HCEC 1CT (cell line): ENCODE results near the gene ALPP.
"Not testable (repeated sequence)": the region's sequence is repeated elsewhere in the genome, so short reads cannot be mapped to it uniquely, and the experiment has no call there.

Source experiments
- DNase-seq: peaks from one replicate; pipeline ENCODE4 v3.0.0-alpha.2; 2017

Gene ALPP

DNA sequence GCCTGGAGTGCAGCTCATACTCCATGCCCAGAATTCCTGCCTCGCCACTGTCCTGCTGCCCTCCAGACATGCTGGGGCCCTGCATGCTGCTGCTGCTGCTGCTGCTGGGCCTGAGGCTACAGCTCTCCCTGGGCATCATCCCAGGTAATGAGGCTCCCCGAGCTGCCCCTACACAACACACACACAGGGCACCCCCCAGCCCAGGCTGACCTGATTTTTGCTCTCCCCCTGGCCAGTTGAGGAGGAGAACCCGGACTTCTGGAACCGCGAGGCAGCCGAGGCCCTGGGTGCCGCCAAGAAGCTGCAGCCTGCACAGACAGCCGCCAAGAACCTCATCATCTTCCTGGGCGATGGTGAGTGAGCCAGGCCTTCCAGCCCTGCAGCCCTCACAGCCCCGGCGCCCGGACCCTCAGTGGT, at the start of gene ALPP:
Gene ALPP (plus strand): TSS at position 17 of the 417 bp plus-strand sequence. CDS start 52 bp downstream, at position 69.
- not testable (repeated sequence) for DNase-seq

DNA sequence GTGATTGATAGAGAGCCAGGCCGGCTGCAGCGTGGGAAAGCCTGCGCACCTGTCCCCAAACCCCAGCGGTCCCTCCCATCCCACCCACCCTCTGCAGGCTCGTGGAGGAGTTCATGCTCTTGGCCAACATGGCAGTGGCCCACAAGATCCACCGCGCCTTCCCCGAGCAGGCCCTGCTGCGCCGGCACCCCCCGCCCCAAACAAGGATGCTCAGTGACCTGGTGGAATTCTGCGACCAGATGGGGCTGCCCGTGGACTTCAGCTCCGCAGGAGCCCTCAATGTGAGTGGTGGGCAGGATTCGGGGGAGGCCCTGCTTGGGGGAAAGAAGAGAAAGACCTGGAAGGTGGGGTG, 48.9 kb upstream of the ALPP start:
- DNase-seq: no peak

DNA sequence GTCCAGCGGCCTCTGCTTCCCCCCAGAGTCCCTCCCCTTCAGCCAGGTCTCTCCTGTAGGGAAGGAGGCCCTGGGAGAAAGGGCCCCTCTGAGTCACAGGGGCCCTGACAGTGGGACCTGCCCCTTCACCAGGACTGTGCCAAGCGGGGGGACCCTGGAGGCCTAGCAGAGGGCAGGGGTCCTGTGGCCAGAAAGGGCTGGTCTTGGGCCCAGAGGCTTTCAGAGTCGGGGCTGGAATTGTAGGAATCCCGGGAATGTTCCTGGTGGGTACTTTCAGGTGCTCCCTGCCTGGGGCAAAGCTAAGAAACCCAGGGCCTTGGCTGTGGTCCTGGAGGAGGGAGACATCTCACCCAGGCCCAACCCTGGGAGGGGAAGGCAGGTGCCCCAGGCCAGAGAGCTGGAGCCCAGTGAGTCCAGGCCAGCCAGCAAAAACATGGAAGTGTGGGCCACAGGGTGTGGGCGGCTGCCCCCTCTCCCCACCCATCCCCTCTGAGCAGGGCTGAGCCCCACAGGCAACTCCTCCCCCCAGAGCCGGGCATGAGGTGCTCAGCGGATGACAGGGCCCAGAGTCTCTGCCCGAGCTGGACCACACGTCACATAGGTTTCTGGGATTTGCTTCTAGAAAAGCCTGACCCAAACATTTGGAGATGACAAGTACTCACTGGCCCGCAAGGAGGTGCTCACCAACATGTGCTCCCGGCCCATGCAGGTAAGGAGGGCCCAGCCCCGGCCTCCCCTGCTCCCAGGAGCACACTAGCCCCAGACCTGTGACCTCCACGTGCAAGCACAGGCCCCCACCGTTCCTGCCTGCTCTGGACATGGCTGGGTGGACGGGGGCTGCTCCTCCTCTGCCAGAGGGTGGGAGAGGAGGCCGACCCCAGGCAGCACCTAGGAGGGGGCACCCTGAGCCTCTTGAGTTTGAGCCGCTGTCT, 48.2 kb upstream of the ALPP start:
- no peak for DNase-seq

DNA sequence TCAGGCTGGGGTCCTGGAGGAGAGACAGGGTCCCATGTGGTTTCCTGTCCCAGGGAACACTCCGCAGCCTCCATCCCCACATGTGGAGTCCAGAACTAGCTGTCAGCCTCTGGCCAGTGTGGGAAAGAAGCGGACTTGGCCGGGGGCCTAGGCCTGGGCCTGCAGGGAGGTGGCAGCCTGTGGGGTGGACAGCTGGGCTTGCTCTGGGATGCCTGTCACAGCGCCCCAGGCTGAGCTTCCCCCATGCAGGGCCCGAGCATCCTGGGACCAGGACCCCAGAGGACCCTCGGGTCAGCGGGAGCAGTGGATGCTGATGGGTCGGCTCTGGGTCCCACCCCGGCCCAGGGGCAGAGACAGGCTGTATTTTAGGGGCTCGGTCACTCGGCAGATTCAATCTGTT, 47.5 kb upstream of the ALPP start:
- not testable (repeated sequence) for DNase-seq

DNA sequence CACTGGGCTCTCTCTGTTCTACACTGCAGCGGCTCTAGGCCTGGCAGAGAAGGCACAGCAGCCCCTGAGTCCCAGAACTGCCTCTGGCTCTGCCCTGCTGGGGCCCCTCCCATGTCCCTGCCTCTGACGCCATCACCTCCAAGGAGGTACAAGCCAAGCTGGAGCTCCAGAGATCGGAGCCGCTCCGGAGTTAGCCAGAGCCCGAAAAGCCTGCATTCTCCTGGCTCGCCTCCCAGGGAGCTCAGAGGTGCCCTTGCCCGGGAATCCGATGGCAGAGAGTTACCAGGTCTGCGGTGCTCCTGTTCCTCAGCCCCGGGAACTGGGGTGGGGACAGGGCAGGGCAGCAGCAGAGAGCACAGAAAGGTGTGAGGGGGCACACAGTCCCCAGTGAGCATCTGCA, 46.9 kb upstream of the ALPP start:
- not testable (repeated sequence) for DNase-seq

DNA sequence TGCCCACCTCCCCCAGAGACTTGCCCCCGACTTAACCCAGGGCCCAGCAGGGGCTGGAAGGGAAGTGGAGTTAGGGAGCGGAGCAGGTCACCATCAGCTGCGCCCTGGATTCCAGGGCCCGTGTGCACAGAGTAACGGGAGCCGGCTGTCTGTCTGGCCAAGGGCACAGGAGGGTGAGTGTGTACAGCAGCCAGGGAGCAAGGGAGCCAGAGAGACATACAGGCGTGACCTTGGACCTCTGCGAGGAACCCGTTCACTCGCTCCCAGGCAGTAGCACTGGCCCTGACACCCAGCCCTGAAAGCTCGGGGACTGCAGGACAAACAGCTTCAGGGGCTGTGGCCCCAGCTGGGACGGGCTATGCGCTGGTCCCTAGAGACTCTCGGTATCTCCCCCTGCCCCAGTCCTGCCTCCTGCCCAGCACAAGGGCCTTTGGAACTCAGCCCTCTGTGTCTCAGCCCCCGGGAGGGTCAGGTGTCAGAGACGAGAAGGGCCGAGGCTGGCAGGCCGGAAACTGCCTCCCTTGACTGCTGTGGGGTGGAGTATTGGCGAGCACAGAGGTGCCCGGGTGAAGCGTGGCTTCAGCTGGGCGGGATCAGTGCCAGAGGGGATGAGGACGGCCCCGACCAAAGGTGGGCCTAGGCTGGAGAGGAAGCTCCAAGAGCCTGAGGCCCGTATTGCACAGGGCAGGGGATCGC, 46.2 kb upstream of the ALPP start:
- DNase-seq: not testable (repeated sequence)

DNA sequence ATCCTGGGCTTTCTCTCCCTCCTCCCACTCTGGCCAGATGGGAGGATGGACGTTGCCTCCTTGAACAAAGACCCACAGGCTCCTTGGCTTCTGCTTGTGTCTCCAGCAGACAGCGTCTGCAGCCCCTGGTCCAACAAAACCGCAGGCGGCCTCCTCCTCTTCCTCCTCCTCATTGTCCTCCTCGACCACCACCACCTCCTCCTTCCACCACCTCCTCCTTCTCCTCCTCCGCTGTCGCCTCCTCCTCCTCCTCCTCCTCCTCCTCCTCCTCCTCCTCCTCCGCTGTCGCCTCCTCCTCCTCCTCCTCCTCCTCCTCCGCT, 45.7 kb upstream of the ALPP start:
- no peak for DNase-seq

DNA sequence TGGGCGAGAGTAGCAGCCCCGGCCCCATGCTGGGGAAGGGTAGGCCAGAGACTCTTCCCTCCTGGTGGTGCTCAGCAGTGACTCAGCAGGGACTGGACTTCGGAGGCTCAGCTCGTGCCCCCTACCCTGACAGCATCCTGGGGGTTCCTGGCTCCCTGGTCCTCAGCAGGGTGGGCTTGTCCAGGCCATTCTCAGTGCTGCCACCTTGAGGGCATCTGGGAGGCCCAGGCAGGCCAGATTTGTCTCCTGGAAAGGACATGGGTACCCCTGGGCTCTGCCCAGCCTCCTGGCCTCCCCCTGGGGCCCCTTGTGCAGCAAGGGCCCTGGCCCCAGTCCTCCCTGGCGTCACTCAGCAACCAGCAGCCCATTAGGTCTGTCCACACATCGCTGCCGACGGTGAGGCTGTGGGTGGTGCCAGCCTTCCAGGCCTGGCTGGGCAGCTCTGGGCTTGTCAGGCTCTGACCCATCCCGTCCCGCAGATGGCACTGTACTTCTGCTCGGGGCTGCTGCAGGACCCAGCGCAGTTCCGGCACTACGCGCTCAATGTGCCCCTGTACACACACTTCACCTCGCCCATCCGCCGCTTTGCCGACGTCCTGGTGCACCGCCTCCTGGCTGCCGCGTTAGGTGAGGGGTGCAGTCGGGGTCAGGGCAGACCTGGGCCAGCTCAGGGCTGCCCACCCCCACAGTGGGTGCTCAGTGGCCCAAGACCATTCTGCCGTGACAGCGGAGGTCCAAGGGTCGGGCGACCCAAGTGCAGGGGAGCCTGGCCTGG, 45.0 kb upstream of the ALPP start:
- no peak for DNase-seq

DNA sequence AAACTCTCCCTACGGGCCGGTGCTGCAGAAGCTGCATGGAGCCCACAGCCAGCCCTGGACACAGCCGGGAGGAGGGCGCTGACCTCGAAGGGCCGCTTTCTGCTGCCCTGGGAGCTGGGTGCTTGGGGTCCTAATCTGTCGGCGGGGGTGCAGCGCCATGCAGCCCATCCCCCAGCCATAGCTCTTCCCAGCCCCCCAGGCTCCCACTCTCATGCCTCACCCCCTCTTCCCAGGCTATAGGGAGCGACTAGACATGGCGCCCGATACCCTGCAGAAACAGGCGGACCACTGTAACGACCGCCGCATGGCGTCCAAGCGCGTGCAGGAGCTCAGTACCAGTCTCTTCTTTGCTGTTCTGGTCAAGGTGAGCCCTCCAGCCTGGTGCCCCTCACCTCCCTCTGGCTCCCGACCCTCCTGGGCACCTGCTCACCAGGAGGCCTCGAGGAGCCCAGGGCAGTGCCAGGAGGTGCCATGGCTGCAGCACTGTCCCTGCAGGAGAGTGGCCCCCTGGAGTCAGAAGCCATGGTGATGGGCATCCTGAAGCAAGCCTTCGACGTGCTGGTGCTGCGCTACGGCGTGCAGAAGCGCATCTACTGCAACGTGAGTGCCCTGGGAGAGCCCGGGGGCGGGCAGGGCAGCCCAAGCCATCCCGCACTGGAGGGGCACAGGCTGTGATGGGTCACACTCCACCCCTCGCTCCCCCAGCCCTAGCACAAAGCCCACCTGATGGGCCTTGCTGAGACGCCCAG, 44.2 kb upstream of the ALPP start:
- not testable (repeated sequence) for DNase-seq

DNA sequence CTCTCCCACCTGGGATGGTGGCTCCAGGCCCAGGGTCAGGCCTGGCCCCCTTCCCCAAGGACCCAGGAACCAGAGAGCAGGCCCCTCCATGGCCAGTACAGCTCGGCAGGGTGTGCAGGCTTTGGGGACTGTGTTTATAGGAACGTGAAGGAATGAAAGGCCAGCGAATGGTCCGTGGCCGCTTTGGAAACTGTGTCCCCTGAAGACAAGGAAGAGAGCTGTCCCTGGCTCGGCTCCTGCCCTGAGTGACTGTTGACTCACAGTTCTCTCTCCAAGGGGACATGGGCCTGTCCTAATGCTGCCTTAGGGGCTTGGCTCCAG, 43.7 kb upstream of the ALPP start:
- not testable (repeated sequence) for DNase-seq

DNA sequence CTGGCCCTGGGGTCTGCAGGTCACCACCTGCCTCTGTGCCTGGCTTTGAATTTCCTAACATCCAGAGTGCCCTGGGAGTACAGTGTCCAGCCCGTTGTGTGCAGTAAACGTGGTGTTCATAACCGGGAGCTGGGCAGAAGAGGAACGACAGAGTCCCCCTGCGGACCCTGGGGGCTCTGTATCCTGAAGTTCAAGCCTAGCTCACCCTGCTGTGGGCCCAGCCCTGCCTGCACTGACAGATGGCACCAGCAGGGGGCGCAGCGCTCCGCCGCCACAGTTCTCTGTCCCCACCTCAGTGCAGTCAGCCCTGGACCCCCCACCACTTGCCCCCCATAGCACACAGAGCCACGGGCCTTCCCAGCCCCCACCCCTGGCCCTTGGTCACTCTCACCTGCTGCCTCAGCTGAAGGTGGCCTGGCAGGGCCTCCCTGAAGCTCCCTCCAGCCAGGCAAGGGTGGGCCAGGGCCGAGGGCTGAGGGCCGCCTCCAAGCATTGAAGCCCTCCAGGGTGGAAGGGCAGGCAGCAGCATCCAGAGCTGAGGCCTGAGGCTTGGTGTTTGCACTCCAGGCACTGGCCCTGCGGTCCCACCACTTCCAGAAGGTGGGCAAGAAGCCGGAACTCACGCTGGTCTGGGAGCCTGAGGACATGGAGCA, 43.2 kb upstream of the ALPP start:
- DNase-seq: not testable (repeated sequence)

DNA sequence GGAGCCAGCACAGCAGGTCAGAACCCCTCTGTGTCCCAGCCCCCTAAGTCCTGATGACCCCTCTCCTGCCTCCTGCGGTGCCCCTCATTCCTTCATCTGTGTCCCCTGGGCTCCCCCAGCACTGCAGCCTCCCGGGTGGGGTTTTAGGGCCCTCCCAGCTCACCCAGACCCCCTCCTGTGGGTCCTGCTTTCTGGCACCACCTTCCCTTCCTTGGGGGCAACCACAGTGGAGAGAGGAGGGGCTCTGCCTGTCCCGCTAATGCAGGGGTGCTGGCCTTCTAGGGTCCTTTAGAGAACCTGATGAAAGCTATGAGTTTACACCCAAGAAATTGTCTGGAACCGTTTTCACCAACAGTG, 42.7 kb upstream of the ALPP start:
- DNase-seq: no peak

DNA sequence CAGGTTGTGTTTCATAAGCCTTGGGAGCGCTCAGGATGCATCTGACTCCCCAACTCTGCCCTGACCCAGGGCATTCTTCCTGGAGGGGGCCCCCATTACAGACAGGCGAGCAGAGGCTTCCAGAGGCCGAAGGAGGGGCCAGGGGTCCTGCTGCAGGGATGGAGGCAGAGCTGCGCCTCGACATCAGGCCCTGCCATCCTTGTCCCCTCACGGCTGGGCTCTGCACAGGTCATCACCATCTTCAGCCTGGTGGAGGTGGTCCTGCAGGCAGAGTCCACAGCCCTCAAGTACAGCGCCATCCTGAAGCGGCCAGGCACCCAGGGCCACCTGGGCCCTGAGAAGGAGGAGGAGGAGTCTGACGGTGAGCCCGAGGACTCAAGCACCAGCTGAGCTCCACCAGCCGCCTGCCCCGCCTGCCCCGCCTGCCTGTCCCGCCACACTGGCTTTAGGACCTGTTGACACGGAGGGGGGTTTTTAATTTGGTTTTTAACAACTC, 42.3 kb upstream of the ALPP start:
- no peak for DNase-seq

DNA sequence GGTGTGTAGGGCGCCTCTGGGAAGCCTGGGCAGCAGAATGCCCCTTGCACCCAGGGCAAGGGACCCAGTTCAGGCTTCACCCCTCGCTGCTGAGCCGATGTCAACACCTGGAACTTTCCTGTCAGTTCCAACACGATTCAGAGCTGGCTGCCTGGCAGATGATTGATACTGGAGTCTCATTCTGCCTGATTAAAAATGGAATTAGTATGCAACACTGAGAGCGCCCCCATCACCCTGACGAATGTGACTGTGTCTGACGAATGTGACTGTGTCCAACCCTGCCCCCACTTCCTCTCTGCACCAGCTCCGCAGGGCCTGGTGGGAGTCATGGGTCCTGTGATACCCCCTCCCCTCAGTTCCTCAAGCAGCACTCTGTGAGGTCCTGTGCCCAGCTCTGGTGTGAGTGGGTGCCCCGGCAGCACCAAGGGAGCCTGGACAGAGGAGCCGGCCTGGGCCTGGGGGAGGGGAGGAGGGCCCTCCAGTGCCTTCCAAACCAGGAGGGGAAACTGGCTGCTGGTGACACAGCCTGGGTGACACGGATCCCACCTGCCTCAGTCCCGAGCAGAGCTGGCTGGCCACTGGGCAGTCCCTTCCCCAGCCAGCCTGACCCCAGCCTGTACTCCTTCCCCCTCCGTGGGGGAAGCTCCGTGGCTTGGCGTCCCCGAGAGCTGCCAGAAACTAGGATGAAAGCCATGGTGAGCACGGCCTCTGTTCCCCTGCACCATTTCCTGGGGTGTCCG, 41.4 kb upstream of the ALPP start:
- DNase-seq: no peak

DNA sequence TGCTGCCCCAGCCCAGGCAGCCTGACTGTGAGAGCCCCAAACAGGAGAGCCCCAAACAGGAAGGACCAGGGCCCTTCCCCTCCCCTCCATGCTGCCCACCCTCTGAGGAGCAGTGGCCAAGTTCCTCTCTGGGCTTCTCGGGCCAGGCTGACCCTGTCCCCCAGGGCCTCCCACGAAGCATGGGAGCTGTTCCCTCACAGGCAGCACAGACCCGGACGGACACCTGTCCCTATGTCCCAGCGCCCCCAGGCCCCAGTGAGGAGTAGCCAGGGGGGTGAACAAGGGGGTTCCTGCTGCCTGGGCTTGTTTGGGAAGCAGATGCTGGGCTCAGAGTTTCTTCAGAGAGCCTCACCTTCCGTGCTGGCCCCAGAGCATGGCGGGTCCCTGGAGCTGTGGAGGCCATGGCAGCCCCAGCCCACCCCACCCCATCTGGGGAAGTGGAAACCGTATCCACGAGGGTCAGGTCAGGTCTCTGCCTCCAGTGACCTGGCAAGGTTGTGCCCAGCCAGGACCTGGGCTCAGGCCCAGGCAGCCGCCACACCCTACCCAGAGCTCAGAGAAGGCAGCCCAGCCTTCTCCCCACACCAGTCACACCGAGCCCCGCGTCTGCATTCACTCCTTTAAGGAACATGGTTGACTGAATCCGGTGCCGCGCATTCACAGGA, 40.3 kb upstream of the ALPP start:
- DNase-seq: not testable (repeated sequence)

DNA sequence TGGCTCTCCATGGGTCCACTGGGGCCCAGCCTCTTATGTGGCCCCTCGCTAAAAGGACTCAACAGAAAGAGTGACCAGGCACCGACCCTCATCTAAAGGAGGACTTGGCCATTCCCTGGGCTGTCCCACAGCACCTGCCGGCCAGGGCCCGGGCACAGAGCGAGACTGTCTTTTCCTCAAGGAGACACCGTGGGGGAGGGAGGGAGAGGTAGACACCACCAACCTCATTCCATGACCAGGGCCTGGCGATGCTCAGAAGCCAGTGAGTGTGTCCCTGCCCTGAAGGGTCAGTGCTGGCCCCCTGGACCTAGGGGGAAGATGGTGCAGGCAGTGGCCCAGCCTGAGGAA, 39.8 kb upstream of the ALPP start:
- DNase-seq: no peak

DNA sequence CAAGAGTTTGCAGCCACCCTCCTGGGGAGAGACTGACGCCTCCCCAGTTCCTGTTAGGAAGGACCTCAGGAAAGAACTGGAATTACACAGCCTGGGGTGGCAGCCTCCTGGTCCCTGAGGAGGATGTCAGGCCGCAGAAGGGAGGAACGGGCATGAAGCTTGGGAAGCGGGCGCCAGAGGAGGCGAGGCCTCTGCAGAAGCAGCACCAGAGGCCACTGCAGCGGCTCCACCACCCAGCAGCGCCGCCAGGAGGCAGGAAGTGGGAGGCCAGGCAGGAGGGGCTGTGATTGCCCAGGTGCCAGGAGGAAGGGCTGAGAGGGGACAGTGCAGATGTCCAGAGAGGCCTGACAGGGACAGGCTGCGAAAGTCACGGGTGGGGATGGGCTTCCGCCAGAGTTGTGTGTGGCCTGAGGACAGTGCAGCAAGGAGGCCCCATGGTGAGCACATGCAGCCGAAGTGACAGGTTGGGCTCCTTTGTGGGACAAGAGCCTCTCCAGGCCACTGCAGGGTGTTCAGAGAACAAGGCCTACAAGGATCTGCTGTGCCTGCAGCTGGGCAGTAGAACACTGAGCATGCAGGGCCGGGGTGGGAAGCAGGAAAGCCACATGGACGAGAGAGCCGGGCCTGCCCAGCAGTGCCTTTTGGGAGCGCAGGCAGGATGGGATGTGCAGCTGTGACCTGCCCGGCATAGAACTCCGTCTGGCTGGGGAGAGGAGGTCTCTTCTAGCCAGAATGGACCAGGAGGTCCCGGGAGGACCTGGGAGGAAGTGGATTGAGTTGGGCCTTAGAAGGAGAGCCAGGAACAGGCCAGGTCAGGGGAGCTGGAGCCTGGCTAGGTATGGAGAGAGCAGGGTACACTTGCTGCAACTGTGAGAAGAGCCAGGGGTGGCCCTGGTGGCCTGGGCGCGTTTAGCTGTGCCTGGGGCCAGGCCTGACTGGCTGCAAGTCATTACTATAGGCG, 39.1 kb upstream of the ALPP start:
- DNase-seq: no peak

DNA sequence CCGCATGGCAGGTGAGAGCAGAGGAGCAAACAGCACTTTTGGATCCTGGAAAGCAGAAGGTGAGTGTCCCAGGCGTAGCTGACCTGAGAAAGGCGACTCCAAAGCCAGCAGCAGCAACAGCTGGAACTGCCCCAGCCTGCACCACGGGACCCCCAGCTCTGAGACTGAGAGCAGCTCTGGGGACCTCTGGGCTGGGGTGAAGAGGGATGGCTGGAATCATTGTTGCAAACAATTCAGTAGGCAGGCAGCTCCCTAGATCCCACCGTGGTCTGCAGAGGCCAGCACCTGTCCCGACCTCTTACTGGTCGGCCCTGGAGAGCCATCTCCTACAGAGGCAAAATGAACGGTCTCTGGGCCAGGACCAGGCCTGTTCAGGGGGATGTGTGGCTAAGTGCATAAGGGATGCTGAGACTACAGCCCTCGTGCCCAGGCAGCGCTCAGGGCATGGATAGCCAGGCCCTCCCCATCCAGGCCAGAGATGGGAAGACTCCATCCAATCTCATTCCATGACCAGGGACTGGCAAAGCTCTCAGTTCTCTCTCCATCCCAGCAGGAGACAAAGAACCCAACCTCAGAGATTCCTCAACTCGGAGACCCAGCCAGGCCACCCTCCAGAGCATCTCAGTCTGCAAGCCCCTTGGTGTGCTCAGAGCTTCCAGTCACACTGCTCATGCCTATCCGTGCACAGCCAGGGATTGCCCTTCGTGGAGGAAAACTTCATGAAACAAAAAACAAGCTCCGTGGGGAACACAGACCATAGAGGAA, 38.2 kb upstream of the ALPP start:
- DNase-seq: no peak
